HFF-Myc (cell line): Measurements from ENCODE around the gene YPEL1.

Experiments used
- DNase-seq: peaks from one replicate; pipeline ENCODE4 v3.0.0-alpha.2; 2011; ENCODE audit warnings: low read depth; ENCODE audit errors: extremely low read depth
- H3K4me3 ChIP-seq: replicated peaks from 2 replicates; pipeline ENCODE4 v1.5.1; 2011; ENCODE audit warnings: low read depth, mild to moderate bottlenecking, control low read depth, low read length
- CTCF ChIP-seq: IDR thresholded peaks from 2 replicates; pipeline ENCODE4 v1.5.1; 2012; ENCODE audit warnings: mild to moderate bottlenecking, low read depth, low read length, control low read depth; ENCODE audit errors: missing control alignments

The YPEL1 gene

DNA sequence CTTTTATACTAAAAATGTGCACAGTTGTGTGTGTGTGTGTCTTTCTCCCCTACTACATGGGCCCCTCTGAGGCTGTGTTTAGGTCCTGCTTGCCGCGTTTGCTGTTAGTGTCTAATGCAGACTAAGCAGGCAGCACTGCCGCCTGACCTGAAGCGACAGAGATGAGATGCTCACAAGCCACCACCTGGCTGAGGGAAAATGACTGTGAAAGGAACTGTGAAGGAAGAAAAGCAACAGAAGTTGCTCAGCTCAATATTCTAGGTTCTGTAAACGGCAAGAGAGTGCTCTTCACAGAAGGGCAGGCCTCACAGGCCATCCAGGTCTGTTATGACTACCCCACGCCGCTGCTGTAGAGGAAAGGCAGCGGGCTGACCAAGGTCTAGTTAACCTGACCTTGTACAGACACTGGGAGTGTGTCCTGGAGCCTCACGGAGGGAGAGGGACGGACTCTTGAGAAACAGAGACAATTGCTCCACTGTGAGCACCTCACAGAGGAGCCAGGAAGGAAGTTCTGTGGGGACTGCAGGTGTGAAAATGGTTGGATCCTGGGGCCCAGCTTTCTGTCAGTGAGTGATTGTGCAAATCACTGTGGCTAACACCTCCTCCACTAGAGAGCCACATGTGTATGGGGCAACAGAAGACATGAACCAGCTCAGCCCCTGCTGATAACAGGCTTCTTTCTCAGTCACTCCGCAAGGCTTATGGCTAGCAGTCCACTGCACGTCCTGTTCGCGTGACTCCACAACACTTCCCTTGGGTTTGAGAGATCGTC lies 31.3 kb upstream of the YPEL1 start:
- no peak for TF ChIP-seq CTCF
- DNase-seq: no peak

DNA sequence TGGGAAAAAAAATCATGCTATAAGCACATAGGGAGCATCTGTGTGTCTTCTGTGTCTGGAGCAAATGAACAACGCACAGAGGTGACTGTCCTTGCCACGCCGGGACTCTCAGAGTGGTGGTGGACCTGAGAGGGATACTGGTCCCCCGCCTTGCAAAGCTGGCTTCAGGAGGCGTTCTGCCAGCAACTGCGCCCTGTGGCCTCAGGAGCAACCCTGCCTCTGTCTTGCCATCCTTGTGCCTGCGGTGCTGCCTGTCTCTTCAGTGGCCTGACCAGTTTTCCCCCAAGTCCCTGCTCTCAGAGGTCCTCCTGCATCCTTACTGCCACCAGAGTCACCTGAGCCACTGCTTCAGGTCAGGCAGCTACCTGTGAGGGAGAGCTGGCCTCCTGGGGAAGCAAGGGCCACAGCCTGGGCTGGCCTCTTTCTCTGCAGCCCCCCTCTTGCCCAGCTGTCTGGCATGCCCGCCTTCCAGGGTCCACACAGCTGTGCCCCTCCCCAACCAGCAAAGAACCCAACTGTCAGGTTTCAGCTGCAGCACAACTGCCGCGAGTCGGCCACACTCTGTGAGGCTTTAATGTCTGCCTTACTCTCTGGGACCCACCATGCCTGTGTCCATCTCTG lies 30.4 kb upstream of the YPEL1 start:
- no peak for TF ChIP-seq CTCF
- DNase-seq: no peak
- no peak overlapping the region for H3K4me3 ChIP-seq

More for the DNA sequence above, 31.3 kb upstream of the YPEL1 start:
- H3K4me3 ChIP-seq: no peak overlapping the region

DNA sequence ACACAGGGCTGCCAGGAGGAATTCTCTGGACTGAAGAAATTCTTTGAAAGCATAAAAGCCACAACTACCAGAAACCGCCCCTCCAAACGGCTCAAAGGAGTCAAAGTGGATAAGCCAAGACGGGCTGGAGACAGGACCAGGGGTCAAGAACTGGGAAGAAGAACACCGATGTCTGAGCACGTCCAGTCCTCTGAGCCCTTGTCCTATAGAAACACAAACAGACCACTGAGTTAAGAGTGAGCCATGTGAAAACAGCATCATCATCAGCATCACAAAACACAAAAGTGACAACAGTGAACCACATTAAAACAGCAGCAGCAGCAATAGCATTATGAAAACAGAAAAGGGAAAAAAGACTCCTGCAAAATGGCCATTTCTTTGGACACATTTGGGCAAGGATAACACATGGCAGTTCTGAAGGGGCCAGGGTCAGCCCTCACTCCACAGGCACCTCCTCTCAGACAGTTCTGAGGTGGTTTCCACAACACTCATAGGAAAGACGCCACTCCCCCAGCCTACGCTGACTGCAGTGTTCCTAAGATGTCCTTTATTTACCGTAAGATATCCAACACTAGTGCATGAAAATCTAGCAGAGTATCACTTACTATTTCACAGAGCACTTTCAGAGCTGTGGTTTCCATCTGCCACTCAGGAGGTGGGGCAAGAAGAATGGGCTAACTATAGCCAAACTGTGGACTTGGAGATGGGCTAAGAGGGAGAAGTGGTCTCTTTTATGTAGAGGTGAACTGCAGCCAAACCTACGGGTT lies 28.6 kb upstream of the YPEL1 start:
- H3K4me3 ChIP-seq: no peak overlapping the region
- no peak for DNase-seq
- TF ChIP-seq CTCF: no peak

GRCh38 chr22:21762712-21763581 lies 27.4 kb upstream of the YPEL1 start:
- H3K4me3 ChIP-seq: no peak overlapping the region
- TF ChIP-seq CTCF: no peak
- DNase-seq: no peak

GRCh38 chr22:21761994-21762680 lies 26.5 kb upstream of the YPEL1 start:
- no peak overlapping the region for H3K4me3 ChIP-seq
- no peak for TF ChIP-seq CTCF
- DNase-seq: no peak

GRCh38 chr22:21761086-21761485 lies 25.5 kb upstream of the YPEL1 start:
- TF ChIP-seq CTCF: no peak
- no peak for DNase-seq
- H3K4me3 ChIP-seq: no peak overlapping the region
